Measurements from ENCODE around the gene ANXA6.

Gene ANXA6

GRCh38 chr5:151151793-151152192 lies 5.8 kb downstream of the ANXA6 start:
- no peak for DNase-seq

- DNase-seq = no peak
Observed at GRCh38 chr5:151151263-151151660, 6.3 kb downstream of the ANXA6 start.

GRCh38 chr5:151150471-151151262 lies 6.9 kb downstream of the ANXA6 start:
- DNase-seq = no peak

DNA sequence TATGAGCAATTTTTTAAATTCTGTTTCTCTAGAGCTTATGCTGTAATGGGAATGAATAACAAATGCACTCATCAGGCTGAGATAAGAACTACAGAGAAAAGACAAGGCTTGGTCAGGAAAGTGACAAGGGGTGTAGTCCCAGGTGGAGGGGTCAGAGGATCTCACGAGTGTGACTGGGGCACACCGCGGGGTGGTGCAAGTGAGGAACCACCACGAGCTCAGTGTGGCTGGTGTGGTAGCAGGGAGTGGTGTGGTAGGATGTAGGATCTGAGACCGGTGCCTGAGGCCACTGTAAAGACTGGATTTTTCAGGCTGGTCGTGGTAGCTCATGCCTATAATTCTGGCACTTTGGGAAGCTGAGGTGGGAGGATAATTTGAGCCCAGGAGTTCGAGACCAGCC lies 9.0 kb downstream of the ANXA6 start:
- no peak for DNase-seq

GRCh38 chr5:151147033-151147432 lies 10.5 kb downstream of the ANXA6 start:
- DNase-seq = no peak

- DNase-seq = no peak
Observed at GRCh38 chr5:151146061-151146460, 11.5 kb downstream of the ANXA6 start.

GRCh38 chr5:151144922-151145321 lies 12.7 kb downstream of the ANXA6 start:
- no peak for DNase-seq

- DNase-seq = no peak
Observed at GRCh38 chr5:151144275-151144674, 13.3 kb downstream of the ANXA6 start.

DNA sequence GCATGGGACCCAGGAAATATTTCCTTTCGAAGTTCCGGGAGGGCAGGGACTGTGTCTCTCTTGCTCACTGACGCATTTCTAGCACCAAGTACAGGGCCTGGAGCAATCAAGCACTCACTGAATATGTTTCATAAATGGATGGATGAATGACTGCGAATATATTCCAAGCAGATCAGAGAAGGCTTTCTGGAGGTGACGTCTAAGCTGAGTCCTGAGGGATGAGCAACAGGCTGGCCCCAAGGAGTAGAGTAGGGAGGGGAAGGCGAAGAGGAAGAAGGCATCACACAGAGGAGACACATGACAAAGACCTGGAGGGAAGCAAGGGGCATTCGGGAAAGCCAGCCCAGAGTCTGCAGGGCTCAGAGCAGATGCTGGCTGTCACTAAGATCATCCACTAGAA lies 13.9 kb downstream of the ANXA6 start:
- no peak for DNase-seq

GRCh38 chr5:151142933-151143332 lies 14.6 kb downstream of the ANXA6 start:
- no peak for DNase-seq

- no peak for DNase-seq
Observed at GRCh38 chr5:151141535-151141934, 16.0 kb downstream of the ANXA6 start.

GRCh38 chr5:151140686-151141459 lies 16.7 kb downstream of the ANXA6 start:
- no peak for DNase-seq

- no peak for DNase-seq
Observed at GRCh38 chr5:151139646-151140045, 17.9 kb downstream of the ANXA6 start.

GRCh38 chr5:151139015-151139414 lies 18.6 kb downstream of the ANXA6 start:
- DNase-seq = peak; percentile 6

DNA sequence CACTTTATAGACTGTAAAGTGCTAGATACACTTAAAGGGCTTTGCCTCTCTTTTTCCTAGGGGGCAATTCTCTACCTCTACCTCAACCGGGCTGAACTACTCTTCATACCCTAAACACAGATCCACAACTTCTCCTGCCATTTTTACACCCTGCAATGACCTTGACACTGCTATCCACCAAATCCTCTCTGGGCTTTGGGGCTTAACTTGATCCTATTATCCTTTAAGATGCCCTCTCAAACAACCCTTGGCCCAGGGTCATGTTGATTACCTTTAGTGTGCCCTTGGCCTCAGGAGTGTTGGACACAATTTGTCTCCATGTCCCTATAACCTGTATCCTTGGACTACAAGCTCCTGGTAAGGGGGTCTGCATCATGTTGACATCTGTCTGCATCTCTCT lies 19.5 kb downstream of the ANXA6 start:
- DNase-seq = no peak

DNA sequence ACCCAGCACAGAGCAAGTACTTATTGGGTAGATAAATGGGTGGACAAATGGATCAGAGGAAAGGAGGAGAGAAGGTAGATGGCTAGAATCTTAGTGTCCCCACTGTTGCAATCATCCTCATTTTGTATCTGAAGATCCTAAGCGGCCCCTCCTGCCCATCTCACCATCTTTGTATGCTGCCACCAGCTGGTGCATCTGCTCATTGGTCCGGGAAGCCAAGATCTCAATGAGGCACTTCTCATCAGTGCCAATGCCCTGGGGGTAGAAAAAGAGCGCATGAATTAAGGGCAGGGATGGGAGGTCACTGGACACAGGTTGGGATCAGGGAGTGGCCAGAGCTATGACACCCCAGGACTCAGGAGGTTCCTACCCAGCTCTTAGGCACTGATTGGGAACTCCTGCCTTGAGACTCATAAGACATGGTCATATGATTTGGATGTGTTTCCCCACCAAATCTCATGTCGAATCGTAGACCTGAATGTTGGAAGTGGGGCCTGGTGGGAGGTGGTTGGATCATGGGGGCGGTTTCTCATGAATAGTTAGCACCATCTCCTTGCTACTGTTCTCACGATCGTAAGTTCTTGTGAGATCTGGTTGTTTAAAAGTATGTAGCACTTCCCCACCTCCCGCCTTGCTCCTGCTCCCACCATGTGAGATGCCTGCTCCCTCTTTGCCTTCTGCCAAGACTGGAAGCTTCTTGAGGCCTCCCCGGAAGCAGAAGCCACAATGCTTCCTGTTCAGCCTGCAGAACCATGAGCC lies 20.3 kb downstream of the ANXA6 start:
- DNase-seq = no peak

DNA sequence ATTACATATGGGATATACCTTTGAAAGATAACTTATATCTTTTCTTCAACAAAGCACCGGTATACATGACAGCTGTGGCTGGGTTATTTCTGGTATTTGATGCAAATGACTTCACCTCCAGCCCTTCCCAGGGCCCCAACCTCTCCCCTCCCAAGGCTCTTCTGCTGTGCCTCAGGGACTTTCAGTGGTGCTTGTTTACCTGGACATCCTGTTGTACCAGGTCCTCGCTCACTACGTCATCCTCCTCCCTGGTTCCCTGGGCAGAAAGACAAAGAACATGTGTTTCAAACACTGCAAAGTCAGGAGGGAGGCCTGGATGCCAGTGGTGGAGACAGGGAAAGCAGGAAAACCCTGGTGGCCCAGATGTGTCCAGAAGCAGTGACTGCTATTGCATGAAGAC lies 23.4 kb downstream of the ANXA6 start:
- DNase-seq = no peak

DNA sequence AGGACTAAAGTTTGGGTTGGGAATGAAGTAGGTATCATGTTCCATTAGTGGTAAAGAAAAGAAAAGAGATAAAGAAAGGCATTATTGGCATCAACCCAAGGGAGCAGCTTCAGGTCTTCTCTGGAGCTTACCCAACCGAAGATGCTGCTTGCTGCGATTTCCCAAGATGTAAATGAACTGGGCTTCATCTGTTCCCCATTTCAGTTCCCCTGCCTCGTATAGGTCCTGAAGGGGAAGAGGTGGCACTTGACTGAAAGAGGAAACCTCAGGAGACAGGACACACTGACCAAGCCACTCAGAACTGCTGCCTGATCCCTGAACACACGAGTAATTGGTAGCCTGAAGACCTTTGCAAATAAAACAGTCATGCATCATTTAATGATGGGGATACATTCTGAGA lies 24.6 kb downstream of the ANXA6 start:
- DNase-seq = no peak

GRCh38 chr5:151130922-151131891 lies 26.4 kb downstream of the ANXA6 start:
- no peak for DNase-seq

DNA sequence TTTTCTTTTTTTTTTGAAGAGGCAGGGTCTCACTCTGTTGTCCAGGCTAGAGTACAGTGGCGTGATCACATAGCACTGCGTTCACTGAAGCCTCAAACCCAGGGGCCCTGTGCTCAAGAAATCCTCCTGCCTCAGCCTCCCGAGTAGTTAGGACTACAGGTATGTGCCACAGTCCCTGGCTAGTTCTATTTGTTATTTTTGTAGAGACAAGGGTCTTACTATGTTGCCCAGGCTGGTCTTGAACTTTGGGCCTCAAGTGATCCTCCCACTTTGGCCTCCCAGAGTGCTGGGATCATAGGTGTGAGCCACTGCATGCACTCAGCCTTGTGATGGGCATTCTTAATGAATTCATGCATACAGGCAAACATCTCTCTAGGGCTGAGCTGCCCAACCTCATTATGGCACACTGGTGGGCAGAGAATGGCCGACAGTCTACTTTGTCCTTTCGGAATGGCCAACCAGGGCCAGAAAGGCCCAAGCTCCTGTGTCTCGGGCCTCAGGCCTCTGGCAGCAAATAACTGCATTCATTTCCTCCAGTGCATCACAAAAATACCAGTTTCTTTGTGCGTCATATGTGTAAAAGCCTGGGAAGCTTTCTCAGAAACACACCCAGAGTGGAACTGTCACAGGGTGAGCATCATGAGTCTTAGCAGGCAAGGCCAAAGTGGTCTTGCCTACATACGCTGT lies 27.2 kb downstream of the ANXA6 start:
- DNase-seq = no peak

GRCh38 chr5:151128817-151129216 lies 28.8 kb downstream of the ANXA6 start:
- no peak for DNase-seq

DNA sequence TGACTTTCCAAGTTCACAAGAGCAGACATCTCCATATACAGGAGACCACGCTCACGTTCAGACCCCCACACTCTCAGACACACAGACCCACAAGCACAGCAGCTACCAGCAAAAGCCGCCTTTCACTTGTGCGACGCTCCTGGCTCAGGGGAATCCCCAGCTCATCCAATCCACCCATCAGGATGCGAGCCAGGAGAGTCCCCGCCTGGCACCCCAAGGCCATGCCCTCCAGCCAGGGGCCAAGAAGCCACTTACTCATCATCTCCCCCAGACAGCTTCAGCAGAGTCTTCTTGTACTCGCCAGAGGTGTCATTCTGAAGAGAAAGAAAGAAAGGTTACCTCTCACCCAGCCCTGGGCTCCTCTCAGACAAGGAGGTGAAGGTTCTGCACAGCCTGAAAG lies 29.7 kb downstream of the ANXA6 start:
- no peak for DNase-seq
